HG03520 (cell line): ENCODE data around the gene USP6.
"Not testable (repeated sequence)": the region's sequence is repeated elsewhere in the genome, so short reads cannot be mapped to it uniquely, and the experiment has no call there.

Experiments used
- ATAC-seq: cut with Tn5 transposase; IDR thresholded peaks from one replicate; pipeline ENCODE4 v1.9.1; 2021; ENCODE audit warnings: mild to moderate bottlenecking, moderate library complexity; ENCODE audit not compliant: unreplicated experiment

The USP6 gene

GRCh38 chr17:5134571-5134970, 18.7 kb downstream of the USP6 start:
- ATAC-seq = not testable (repeated sequence)

GRCh38 chr17:5135131-5135712, 19.4 kb downstream of the USP6 start:
- ATAC-seq = not testable (repeated sequence)

GRCh38 chr17:5135726-5136579, 20.1 kb downstream of the USP6 start:
- ATAC-seq = no peak

- not testable (repeated sequence) for ATAC-seq
Measured at GRCh38 chr17:5136580-5137412, 21.0 kb downstream of the USP6 start.

GRCh38 chr17:5137511-5138197, 21.8 kb downstream of the USP6 start:
- not testable (repeated sequence) for ATAC-seq

GRCh38 chr17:5138198-5138544, 22.3 kb downstream of the USP6 start:
- ATAC-seq = not testable (repeated sequence)

GRCh38 chr17:5138616-5139457, 23.0 kb downstream of the USP6 start:
- ATAC-seq = no peak

- ATAC-seq = no peak
Measured at GRCh38 chr17:5139458-5139732, 23.6 kb downstream of the USP6 start.

- ATAC-seq = not testable (repeated sequence)
Measured at GRCh38 chr17:5142877-5143276, 27.0 kb downstream of the USP6 start.

- ATAC-seq = not testable (repeated sequence)
Measured at GRCh38 chr17:5146122-5146521, 30.3 kb downstream of the USP6 start.

GRCh38 chr17:5160702-5161101, 44.9 kb downstream of the USP6 start:
- not testable (repeated sequence) for ATAC-seq

GRCh38 chr17:5161793-5162192, 46.0 kb downstream of the USP6 start:
- not testable (repeated sequence) for ATAC-seq

GRCh38 chr17:5164436-5164835, 48.6 kb downstream of the USP6 start:
- no peak for ATAC-seq

- ATAC-seq = not testable (repeated sequence)
Measured at GRCh38 chr17:5165791-5166564, 50.1 kb downstream of the USP6 start.

GRCh38 chr17:5175027-5175426, 59.2 kb downstream of the USP6 start:
- ATAC-seq = not testable (repeated sequence)

GRCh38 chr17:5179003-5179402, 63.2 kb downstream of the USP6 start:
- no peak for ATAC-seq

- ATAC-seq = no peak
Measured at GRCh38 chr17:5181509-5182305, 65.9 kb downstream of the USP6 start.

- no peak for ATAC-seq
Measured at GRCh38 chr17:5182597-5183409, 67.0 kb downstream of the USP6 start.
